GM12878 (cell line): ENCODE data around the gene ALX4. TPM values are rescaled to one million over a fixed set of nuclear protein-coding genes. Genes with fewer than 3 reads are reported as not detected.

ENCODE experiments used
- ATAC-seq: fragments of 200-7000 bp; cut with Tn5 transposase; 3 replicates; pipeline ENCODE4 v1.9.1; 2020; ENCODE audit warnings: mild to moderate bottlenecking, moderate library complexity
- BruUV-seq: library from RNA; stranded (reverse); fragments of 400-500 nt; replicated peaks from 2 replicates; lab custom pipeline; 2021; lab: Mats Ljungman, UMichigan
- CTCF ChIA-PET: fragments of 300-600 bp; sonication (Branson Sonifier 250); formaldehyde crosslinking; extraction: SDS; loops from one replicate; lab custom pipeline; 2021; ENCODE audit warnings: inconsistent platforms; lab: Yijun Ruan, JAX
- POLR2A ChIA-PET: fragments of 350-600 bp; formaldehyde crosslinking; extraction: SDS; loops from one replicate; lab custom pipeline; 2021; ENCODE audit warnings: inconsistent platforms; lab: Charles Lee
- RAD21 ChIA-PET: fragments of 300-600 bp; sonication (Branson Sonifier 250); formaldehyde crosslinking; loops from one replicate; lab custom pipeline; 2023; ENCODE audit warnings: antibody characterized with exemption; ENCODE audit not compliant: unreplicated experiment; lab: Charles Lee
- SMC1A ChIA-PET: fragments of 300-600 bp; sonication (Branson Sonifier 250); formaldehyde crosslinking; loops from one replicate; lab custom pipeline; 2023; ENCODE audit not compliant: unreplicated experiment, uncharacterized antibody; lab: Charles Lee
- DNase-seq: peaks from one replicate; pipeline ENCODE4 v3.0.0-alpha.2; 2011; ENCODE audit warnings: low read depth, low spot score
- FAIRE-seq: peaks from 3 replicates; lab custom pipeline; 2011; peaks lifted over from hg19 to GRCh38; lab: Jason Lieb, UNC
- H2AFZ ChIP-seq: 2 replicates; pipeline ENCODE4 v1.6.0; 2011; ENCODE audit warnings: low read depth, low read length, control low read depth; ENCODE audit not compliant: control insufficient read depth
- H3K27ac ChIP-seq: 2 replicates; pipeline ENCODE4 v1.5.1; 2011; ENCODE audit warnings: control low read depth; ENCODE audit not compliant: control insufficient read depth, insufficient read depth
- H3K27me3 ChIP-seq, 2 experiments: replicated peaks in 1 of 2; 2 replicates each; pipeline versions ENCODE4 v1.6.0 to v1.6.1; 2011; ENCODE audit warnings: low read length in 1 of 2; ENCODE audit not compliant: control insufficient read depth in 2 of 2, insufficient read depth in 2 of 2
- H3K36me3 ChIP-seq, 2 experiments: 2 replicates each; pipeline ENCODE4 v1.5.1; 2011; ENCODE audit warnings: low read length in 1 of 2; ENCODE audit not compliant: control insufficient read depth in 2 of 2, insufficient read depth in 2 of 2
- H3K4me1 ChIP-seq: 2 replicates; pipeline ENCODE4 v1.6.1; 2011; ENCODE audit warnings: mild to moderate bottlenecking, low read length, moderate library complexity, mixed read lengths; ENCODE audit not compliant: control insufficient read depth, insufficient read depth
- H3K4me2 ChIP-seq: 2 replicates; pipeline ENCODE4 v1.6.0; 2011; ENCODE audit warnings: control low read depth; ENCODE audit not compliant: control insufficient read depth, insufficient read depth
- H3K4me3 ChIP-seq: fragments of 200-600 bp; sonication (generic); 2 replicates; pipeline ENCODE4 v1.5.1; 2016
- H3K79me2 ChIP-seq: 2 replicates; pipeline ENCODE4 v1.6.0; 2011; ENCODE audit warnings: low read length; ENCODE audit not compliant: control insufficient read depth, insufficient read depth
- H3K9ac ChIP-seq: 2 replicates; pipeline ENCODE4 v1.8.0; 2011; ENCODE audit warnings: low read length, control low read depth, mixed read lengths; ENCODE audit not compliant: control insufficient read depth, insufficient read depth
- H3K9me3 ChIP-seq: replicated peaks from 3 replicates; pipeline ENCODE4 v1.5.1; 2011; ENCODE audit warnings: mild to moderate bottlenecking, low read length; ENCODE audit not compliant: control insufficient read depth, insufficient read depth
- H4K20me1 ChIP-seq: 2 replicates; pipeline ENCODE4 v1.6.0; 2011; ENCODE audit not compliant: control insufficient read depth, insufficient read depth
- ASH2L ChIP-seq: fragments of 300-600, 200-600 bp; sonication (generic); IDR thresholded peaks from 2 replicates; pipeline ENCODE4 v1.6.1; 2017; ENCODE audit warnings: low read depth, mild to moderate bottlenecking, borderline replicate concordance
- CEBPB ChIP-seq, 2 experiments: fragments of 150-350 bp in 1 of 2; IDR thresholded peaks; 2 replicates each; pipeline ENCODE4 v1.6.1; 2012 to 2014; ENCODE audit warnings: low read depth in 2 of 2, low read length in 2 of 2, borderline replicate concordance in 1 of 2, inconsistent platforms in 1 of 2
- CHD4 ChIP-seq: fragments of 200-600 bp; sonication (generic); IDR thresholded peaks from 2 replicates; pipeline ENCODE4 v1.6.1; 2016; ENCODE audit warnings: mild to moderate bottlenecking
- CREB1 ChIP-seq: IDR thresholded peaks from 2 replicates; pipeline ENCODE4 v1.6.1; 2012; ENCODE audit warnings: low read depth, mild to moderate bottlenecking, inconsistent platforms
- MLLT1 ChIP-seq: fragments of 450-650 bp; IDR thresholded peaks from 2 replicates; pipeline ENCODE4 v1.6.1; 2016; ENCODE audit warnings: mild to moderate bottlenecking
- MXI1 ChIP-seq: fragments of 150-350 bp; IDR thresholded peaks from 2 replicates; pipeline ENCODE4 v1.6.1; 2011; ENCODE audit warnings: low read depth, mild to moderate bottlenecking, inconsistent platforms, low read length, improper control_type of control experiment
- NKRF ChIP-seq: fragments of 450-650 bp; conservative IDR thresholded peaks from 2 replicates; pipeline ENCODE4 v1.6.1; 2017; ENCODE audit warnings: mild to moderate bottlenecking, moderate library complexity
- NR2F1 ChIP-seq: fragments of 450-650 bp; conservative IDR thresholded peaks from 2 replicates; pipeline ENCODE4 v1.6.1; 2017; ENCODE audit warnings: mild to moderate bottlenecking
- ZBTB40 ChIP-seq: fragments of 450-650 bp; IDR thresholded peaks from 2 replicates; pipeline ENCODE4 v1.6.1; 2016; ENCODE audit warnings: mild to moderate bottlenecking, moderate library complexity, borderline replicate concordance
- WGBS: methylation state at CpG from one replicate; pipeline ENCODE4 v1.1.6; 2016; ENCODE audit warnings: low lambda C conversion rate; ENCODE audit not compliant: insufficient replicate concordance, insufficient coverage; ENCODE audit errors: missing lambda C conversion rate; 5-methylcytosine and 5-hydroxymethylcytosine counted together
- in situ Hi-C: fragments of 300-500 bp; cut with MboI; formaldehyde crosslinking; loops from 9 replicates; pipeline ENCODE4 v1.14.3; 2018; ENCODE audit warnings: mixed read lengths
- intact Hi-C: fragments of 100-400 bp; cut with micrococcal nuclease; formaldehyde crosslinking; loops from one replicate; pipeline ENCODE4 v1.14.2; 2022; ENCODE audit not compliant: unreplicated experiment
- polyA plus RNA-seq, 11 experiments: library from polyadenylated mRNA; depleted of rRNA in 4 of 11; unstranded in 6 of 11; stranded (reverse) in 5 of 11; fragments of >200 nt; fragmentation: Nextera tagmentation in 4 of 11; fragmentation: Illumina TruSeq in 1 of 11; extraction: Ambion mirVana in 4 of 11; extraction: Trizol in 1 of 11; gene quantifications; 1 replicate in 1 of 11; 2 replicates in 10 of 11; pipeline versions ENCODE4 v1.2.1 to v1.2.3, GENCODE V29; 2011 to 2016; ENCODE audit warnings: inconsistent platforms in 2 of 11, missing spikeins in 2 of 11, low read depth in 1 of 11
- total RNA-seq, 4 experiments: library from RNA; depleted of rRNA in 3 of 4; stranded (reverse); fragments of >200 nt in 3 of 4; fragmentation: Illumina TruSeq in 1 of 4; extraction: Trizol in 1 of 4; gene quantifications; 2 replicates each; pipeline versions ENCODE4 v1.2.1 to v1.2.3, GENCODE V29; 2013 to 2021

The ALX4 gene
- total and polyA plus RNA-seq, 10 of the 15 experiments (the other 5 are each of a cell fraction or from before 2014, with no cell fraction given) = not detected

- ATAC-seq (no peak), DNase-seq (no peak), FAIRE-seq (no peak)
- BruUV-seq = no TSS peak
- H3K4me1 ChIP-seq = no peaks in the 10 kb centered on the region
- no peak overlapping the region for H3K27ac ChIP-seq
- no peak for TF ChIP-seq CHD4
- TF ChIP-seq NR2F1 = no peak
- no peak for TF ChIP-seq ZBTB40
- no peak for TF ChIP-seq MXI1
- TF ChIP-seq CEBPB (IDR thresholded peaks at IDR 0.05; ENCODE audit: borderline replicate concordance in 1 of 2, low read depth in 2 of 2, low read length in 2 of 2) = no peak
- no peak for TF ChIP-seq NKRF
- no peak for TF ChIP-seq MLLT1
- TF ChIP-seq ASH2L = no peak
- TF ChIP-seq CREB1 = no peak
- H3K36me3 ChIP-seq = no peaks in the 10 kb centered on the region
- no peaks in the 10 kb centered on the region for H4K20me1 ChIP-seq
- CTCF ChIA-PET = interaction anchor here (0.6 to 1.5 kb wide), 2 partner anchors 142 to 181 kb away, joined by 3 read pairs; no protein-coding TSS in a partner anchor
- in situ Hi-C loops (no loop called here), intact Hi-C loops (no loop called here)
- H3K4me2 ChIP-seq = no peak overlapping the region
- RAD21 ChIA-PET = no interaction called here
- H3K9ac ChIP-seq = no peak overlapping the region
- no peaks in the 10 kb centered on the region for H3K79me2 ChIP-seq
- POLR2A ChIA-PET = interaction anchor here (0.6 kb wide), 1 partner anchor 35 kb away, joined by 4 read pairs; no protein-coding TSS in a partner anchor
- 22% methylated on average over 20 of the region's 20 CpGs for WGBS
- H3K27me3 ChIP-seq = peaks cover 27 to 52% of the 10 kb centered on the region in 2 experiments
- no peaks in the 10 kb centered on the region for H3K9me3 ChIP-seq
- SMC1A ChIA-PET = no interaction called here
- H3K4me3 ChIP-seq = no peak overlapping the region
- H2AFZ ChIP-seq = no peak overlapping the region
These were observed 10.5 kb upstream of the ALX4 start for GRCh38 chr11:44320289-44320973.
